NCI-H128 (cell line): ENCODE measurements around the gene PTER.

ENCODE experiments used
- DNase-seq: peaks from one replicate; lab custom pipeline; 2025; ENCODE audit not compliant: unreplicated experiment; lab: John Stamatoyannopoulos, UW

Gene PTER

DNA sequence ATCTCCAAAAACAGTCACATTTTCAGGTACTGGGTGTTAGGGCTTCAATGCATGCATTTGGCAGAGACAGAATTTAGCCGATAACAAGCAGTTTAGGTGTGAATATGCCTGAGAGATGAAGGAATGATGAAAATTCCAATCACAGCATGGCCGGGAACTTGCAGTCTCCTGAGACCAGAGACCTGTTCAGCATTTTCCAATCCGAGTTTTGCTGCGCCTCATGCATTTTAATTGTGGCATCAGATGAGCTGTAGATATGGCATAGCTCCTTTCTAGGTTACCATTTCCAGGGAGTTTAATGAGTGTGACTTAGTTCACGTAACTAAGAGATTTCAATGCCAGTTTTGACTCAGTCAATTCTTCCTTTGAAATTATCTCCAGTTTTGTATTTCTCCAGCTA is 99.3 kb downstream of the PTER start:
- DNase-seq, result no peak

DNA sequence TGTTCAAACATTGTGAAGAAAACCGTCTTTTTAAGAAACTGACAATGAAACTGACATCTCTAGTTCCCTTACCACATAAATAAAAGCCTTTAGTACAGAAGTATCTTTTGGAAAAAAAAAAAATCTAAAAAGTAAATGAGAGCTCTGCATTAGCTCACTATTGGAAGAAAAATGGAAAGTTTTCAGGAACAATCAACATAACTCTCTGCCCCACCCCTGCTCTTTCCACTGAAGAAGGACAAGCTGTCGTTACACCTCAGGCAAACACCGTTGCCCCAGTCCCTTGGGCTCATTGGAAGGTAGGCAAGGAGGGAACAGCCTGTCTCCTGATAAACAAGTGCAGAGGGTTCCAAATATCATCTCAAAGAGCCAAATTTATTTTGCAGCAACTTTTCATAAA is 107.3 kb downstream of the PTER start:
- DNase-seq, result no peak

DNA sequence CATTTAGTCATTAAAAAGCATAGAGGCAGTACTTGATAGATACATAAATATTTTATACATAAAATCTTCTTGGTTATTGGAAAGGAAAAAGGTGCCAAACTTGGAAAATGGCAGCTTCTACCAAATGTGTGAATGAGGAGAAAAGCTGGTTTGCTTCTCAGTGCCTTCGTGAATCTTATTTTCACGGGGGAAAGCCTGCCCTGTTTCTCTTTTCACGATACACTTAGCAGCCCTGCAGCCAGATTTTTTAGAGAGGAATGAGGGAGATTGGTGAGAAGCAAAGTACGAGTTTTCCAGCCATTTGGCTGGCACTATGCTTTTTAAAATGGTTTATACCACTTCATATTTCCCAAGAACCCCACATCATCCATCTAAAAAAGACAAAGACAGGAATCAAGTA is 107.8 kb downstream of the PTER start:
- DNase-seq, result no peak

DNA sequence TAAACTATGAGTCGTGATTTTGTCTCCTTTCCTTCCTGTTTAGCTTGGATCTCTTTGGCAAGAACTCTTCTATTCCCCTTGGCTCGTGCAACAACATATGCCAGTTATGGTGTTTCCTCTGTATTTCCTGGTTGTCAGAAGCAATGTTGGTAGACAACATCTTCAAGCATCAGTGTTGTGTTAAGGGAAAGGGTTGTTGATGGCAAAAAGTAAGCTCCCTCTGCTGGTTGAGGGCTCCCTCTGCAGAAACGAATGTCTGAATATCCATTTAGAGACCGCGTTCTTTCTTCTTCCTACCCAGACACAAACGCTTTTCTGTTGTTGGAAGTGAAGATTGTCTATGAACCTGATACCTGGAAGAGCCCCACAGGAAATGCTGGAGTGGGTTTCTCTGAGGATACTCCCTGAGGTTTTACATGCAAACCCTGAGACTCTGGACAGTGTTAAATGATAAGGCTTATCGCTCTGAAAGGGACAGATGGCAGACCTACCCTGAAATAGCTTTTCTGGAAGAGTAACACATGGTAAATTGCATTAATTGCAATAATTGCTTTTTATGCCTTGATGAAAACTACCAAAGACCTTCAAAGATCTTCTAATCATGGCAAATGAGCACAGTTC is 108.4 kb downstream of the PTER start:
- DNase-seq, result no peak

DNA sequence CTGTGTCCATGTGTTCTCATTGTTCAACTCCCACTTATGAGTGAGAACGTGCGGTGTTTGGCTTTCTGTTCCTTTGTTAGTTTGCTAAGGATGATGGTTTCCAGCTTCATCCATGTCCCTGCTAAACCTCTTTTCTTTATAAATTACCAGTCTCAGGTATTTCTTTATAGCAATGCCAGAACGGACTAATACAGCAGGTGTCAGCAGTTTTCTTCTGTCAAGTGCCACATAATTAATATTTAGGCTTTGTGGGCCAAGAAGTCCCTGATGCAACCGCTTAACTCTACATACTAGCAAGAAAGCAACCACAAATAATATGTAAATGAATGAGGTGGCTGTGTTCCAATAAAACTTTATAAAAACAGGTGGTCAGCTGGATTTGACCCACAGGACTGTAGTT is 111.2 kb downstream of the PTER start:
- DNase-seq, result no peak

DNA sequence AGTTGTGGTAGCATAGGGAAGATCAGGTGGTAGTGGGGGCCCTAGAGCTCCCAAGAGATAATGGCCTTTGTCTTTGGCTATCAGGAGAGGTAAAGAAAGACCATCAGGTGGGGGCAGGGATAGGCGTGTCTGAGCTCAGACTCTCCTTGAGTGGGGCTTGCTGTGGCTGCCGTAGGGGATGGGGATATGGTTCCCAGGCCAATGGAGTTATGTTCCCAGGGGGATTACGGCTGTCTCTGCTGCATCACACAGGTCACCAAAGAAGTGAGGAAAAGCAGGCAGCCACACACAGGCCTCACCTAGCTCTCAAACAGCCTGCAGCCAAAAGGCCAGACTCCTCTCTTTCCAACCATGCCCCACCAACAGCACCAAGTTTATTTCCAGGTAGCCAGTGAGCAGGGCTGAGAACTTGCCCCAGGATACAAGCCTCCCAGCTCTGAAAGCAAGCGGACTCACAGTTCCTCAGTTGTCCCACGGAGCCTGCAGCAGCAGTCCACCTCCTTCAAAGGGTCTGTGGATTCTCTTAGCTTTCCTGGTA is 122.5 kb downstream of the PTER start:
- DNase-seq, result no peak

DNA sequence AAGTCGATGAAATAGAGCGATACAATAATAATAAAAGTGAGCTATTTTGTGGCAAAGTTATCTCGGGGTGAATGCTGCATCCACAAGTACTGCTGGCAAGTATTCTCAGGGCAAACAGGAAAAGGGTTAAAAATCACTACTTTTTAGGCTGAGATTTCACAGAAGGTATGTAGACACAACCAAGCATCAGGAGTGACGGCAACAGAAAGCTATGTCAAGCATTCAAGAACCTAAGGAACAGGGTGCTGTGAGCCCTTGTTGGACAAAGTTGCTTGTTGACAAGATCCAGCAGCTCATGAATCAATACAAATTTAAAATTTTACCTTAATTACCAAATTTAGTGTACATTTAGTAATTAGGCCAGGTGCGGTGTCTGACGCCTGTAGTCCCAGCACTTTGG is 126.1 kb downstream of the PTER start:
- DNase-seq, result no peak
